Parathyroid adenoma (tissue), 2 donors: ENCODE results near the gene GRID2IP.

Experiments used
- H2AFZ ChIP-seq: fragments of 300-600 bp; sonication (generic); one replicate; pipeline ENCODE4 v1.7.0; 2017; ENCODE audit warnings: antibody characterized with exemption, mild to moderate bottlenecking
- H3K27ac ChIP-seq: fragments of 300-600 bp; sonication (generic); one replicate; pipeline ENCODE4 v1.7.0; 2017
- H3K27me3 ChIP-seq: fragments of 300-600 bp; sonication (generic); one replicate; pipeline ENCODE4 v1.7.0; 2017; ENCODE audit warnings: low read length; ENCODE audit not compliant: control insufficient read depth, insufficient read depth
- H3K36me3 ChIP-seq: fragments of 300-600 bp; sonication (generic); one replicate; pipeline ENCODE4 v1.7.0; 2017; ENCODE audit warnings: low read length; ENCODE audit not compliant: control insufficient read depth, insufficient read depth
- H3K4me1 ChIP-seq: fragments of 300-600 bp; sonication (generic); one replicate; pipeline ENCODE4 v1.7.0; 2017; ENCODE audit warnings: control low read depth
- H3K4me2 ChIP-seq: fragments of 300-600 bp; sonication (generic); one replicate; pipeline ENCODE4 v1.7.0; 2017; ENCODE audit warnings: low read length
- H3K4me3 ChIP-seq: fragments of 300-600 bp; sonication (generic); one replicate; pipeline ENCODE4 v1.7.0; 2017; ENCODE audit warnings: low read depth, low read length
- H3K79me2 ChIP-seq: fragments of 300-600 bp; sonication (generic); one replicate; pipeline ENCODE4 v1.7.0; 2017; ENCODE audit warnings: control low read depth
- H3K9ac ChIP-seq: fragments of 300-600 bp; sonication (generic); one replicate; pipeline ENCODE4 v1.7.0; 2017; ENCODE audit warnings: mild to moderate bottlenecking
- H3K9me3 ChIP-seq: fragments of 300-600 bp; sonication (generic); one replicate; pipeline ENCODE4 v1.7.0; 2017; ENCODE audit warnings: low read length; ENCODE audit not compliant: control insufficient read depth
- TF ChIP-seq, protein P1 (sequence below): fragments of 300-600 bp; sonication (generic); IDR thresholded peaks from one replicate; pipeline ENCODE4 v1.7.0; 2017; ENCODE audit warnings: antibody characterized with exemption, mild to moderate bottlenecking
- donor health status: primary hyperparathyroidism.

The GRID2IP gene

DNA sequence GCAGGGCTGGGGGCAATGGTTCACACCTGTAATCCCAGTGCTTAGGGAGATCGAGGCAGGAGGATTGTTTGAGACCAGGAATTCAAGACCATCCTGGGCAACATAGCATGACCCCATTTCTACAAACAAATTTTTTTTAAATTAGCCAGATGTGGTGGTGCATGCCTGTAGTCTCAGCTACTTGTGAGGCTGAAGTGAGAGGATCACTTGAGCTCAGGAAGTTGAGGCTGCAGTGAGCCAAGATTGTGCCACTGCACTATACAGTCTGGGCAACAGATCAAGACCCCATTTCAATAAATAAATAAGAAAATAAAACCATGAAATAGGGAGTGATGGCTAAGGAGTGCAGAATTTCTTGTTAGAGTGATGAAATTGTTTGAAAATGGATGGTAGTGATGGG lies 8.9 kb downstream of the GRID2IP start:
- Histone ChIP-seq H3K27ac (no peak overlapping the region), H3K4me2 (no peak overlapping the region), H3K36me3 (no peaks in the 10 kb centered on the region), H3K9ac (no peak overlapping the region), H3K9me3 (no peaks in the 10 kb centered on the region), H3K79me2 (no peaks in the 10 kb centered on the region), H3K27me3 (no peaks in the 10 kb centered on the region), H3K4me1 (no peaks in the 10 kb centered on the region), H3K4me3 (no peak overlapping the region), H2AFZ (no peak overlapping the region)
- TF ChIP-seq, protein P1, sequence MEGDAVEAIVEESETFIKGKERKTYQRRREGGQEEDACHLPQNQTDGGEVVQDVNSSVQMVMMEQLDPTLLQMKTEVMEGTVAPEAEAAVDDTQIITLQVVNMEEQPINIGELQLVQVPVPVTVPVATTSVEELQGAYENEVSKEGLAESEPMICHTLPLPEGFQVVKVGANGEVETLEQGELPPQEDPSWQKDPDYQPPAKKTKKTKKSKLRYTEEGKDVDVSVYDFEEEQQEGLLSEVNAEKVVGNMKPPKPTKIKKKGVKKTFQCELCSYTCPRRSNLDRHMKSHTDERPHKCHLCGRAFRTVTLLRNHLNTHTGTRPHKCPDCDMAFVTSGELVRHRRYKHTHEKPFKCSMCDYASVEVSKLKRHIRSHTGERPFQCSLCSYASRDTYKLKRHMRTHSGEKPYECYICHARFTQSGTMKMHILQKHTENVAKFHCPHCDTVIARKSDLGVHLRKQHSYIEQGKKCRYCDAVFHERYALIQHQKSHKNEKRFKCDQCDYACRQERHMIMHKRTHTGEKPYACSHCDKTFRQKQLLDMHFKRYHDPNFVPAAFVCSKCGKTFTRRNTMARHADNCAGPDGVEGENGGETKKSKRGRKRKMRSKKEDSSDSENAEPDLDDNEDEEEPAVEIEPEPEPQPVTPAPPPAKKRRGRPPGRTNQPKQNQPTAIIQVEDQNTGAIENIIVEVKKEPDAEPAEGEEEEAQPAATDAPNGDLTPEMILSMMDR = no peak

DNA sequence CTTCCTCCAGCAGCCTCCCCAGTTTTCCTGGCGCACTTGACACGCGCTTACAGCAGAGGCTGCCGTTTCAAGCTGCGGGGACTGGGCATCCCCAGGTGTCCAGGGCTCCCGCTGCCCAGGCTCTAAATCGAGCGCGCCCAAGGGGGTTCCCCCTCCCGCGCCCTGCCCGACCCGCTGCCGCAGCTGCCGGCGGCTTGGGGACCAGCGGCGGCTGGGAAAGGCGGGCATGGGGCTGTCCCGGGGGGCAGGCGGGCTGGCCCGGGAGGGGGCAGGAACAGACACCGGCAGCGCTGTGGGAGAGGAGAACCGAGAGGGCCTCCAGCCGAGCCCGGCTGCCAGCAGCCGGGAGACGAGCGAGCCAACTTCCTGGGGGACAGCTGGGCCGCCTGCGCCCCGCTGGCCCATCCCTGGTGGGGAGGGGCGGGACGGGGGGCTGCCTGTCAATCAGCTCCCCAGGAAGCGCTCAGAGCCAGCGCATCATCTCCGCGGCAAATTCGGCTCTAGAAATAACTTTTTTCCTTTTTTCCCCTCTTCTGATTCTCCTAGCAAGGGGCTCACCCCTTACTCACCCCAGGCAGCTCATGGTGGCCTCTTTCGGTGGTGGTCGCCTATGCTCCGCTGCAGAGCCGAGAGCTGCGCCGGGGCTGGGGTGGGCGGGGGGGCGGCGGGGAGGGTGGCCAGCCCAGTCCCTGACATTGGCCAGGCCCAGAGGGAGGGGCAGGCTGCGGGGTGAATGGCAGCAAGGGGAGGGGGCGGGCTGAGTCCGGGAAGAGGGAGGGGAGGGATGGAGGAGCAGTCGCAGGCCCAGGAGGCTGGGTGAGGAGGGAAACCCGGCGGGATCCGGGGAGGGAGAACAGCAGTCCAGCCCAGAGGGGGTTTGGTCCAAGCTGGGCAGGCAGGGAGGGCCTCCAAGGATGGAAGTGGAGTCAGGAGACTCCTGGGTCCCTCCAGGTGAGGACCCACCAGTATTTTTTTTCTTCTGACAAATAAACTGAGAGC lies 14.7 kb downstream of the GRID2IP start:
- Histone ChIP-seq H3K4me1 (no peaks in the 10 kb centered on the region), H3K4me3 (no peak overlapping the region), H3K9ac (no peak overlapping the region), H3K36me3 (no peaks in the 10 kb centered on the region), H3K4me2 (peak overlapping the region; percentile 51), H3K9me3 (no peaks in the 10 kb centered on the region), H3K27me3 (no peaks in the 10 kb centered on the region), H3K27ac (no peak overlapping the region), H3K79me2 (no peaks in the 10 kb centered on the region), H2AFZ (peak overlapping the region; percentile 45)
- TF ChIP-seq, protein P1 = no peak

DNA sequence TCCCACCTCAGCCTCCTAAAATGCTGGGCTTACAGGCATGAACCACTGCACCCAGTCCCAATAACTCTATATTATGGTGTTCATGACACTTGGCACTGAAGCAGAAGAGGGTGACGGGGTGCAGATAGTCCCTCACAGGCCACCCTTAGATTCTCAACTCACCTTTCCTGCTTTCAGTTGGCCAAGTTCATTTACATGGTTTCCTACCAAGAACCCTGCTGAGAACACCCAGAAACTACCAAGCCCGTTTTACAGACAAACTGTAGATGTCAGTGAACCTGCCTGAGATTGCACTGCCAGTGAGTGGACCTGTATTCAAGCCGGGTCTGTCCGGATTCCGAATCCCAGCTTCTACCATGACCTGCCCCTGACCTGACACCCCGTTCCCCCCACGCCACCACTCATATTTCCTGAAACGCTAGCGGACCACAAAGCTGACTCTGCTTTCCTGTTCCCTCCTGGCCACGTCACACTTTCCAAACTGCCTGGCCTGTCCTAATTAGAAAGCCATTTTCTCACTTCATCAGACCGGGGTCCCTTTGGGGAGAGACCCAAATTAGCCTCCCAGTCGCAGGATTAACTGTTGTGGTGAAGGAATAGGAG lies 17.3 kb downstream of the GRID2IP start:
- Histone ChIP-seq H3K36me3 (no peaks in the 10 kb centered on the region), H3K4me2 (no peak overlapping the region), H3K9me3 (no peaks in the 10 kb centered on the region), H3K9ac (no peak overlapping the region), H3K27ac (no peak overlapping the region), H2AFZ (no peak overlapping the region), H3K4me3 (no peak overlapping the region), H3K27me3 (no peaks in the 10 kb centered on the region), H3K79me2 (no peaks in the 10 kb centered on the region), H3K4me1 (no peaks in the 10 kb centered on the region)
- TF ChIP-seq, protein P1 = no peak

DNA sequence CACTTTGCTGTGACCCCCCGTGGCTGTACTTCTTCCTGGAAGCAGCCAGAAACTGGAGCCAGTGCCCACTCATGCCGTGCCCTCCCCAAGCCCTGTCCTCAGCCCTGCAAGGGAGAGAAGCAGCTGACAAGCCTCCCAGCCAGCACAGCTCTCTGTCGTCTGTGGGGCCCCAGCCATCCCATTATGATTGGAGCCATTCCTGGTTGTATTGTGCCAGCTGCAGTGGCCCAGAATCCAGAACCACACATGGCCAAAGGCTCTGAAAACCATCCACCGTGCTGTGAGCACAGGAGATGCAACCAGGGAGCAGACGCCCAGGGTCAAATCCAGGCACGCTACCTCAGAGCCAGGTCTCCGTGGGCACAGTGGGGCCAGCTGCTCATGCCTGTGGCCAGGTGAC lies 18.7 kb downstream of the GRID2IP start:
- Histone ChIP-seq H3K4me1 (no peaks in the 10 kb centered on the region), H3K27ac (no peak overlapping the region), H3K4me3 (no peak overlapping the region), H2AFZ (no peak overlapping the region), H3K9ac (no peak overlapping the region), H3K79me2 (no peaks in the 10 kb centered on the region), H3K36me3 (no peaks in the 10 kb centered on the region), H3K9me3 (no peaks in the 10 kb centered on the region), H3K4me2 (no peak overlapping the region), H3K27me3 (no peaks in the 10 kb centered on the region)
- TF ChIP-seq, protein P1 = no peak
